ENCODE measurements around the gene RPL7A.
"Not testable (repeated sequence)": the region's sequence is repeated elsewhere in the genome, so short reads cannot be mapped to it uniquely, and the experiment has no call there.

Gene RPL7A

DNA sequence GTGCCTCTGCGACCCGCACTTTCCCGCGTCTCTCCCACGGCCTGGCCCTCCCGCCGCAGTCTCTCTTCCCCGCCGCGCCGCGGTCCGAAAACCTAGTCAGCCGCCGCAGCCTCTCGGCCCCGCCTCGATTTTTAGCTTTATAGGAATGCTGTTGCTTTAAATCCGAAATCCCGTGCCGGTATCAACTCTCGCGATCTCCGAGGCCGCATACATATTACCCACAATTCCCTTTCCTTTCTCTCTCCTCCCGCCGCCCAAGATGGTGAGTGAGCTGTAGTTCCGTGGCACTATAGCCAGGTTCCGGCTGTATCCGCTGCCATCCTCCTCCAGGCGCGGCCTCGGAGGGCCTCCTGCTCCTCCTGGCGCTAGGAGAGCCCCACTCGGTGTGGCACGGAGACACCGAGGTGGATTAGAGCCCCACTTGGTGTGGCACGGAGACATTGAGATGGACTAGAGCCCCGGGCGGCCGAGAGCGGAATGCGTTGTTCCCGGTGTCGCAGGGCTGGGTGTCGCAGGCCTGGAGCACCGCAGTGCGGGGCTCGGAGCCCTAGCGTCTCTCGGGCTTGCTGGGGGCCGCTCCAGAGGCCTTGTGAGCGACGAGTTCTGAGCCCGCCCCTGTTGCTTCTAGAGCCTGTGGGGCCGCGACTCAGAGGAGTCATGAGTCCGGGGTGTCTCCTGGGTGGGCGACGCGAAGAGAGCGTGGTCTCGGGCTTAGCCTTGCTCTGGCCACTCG is at the start of gene RPL7A, which contains the start of gene MED22:
TSS of gene RPL7A (plus strand) at position 234 of the 733 bp plus-strand sequence. CDS start at position 260, 26 bp downstream.
TSS of gene MED22 (minus strand) at position 147 of the 733 bp plus-strand sequence. CDS start 1,469 bp downstream, outside the sequence.
- peak; percentile 96 for DNase-seq

DNA sequence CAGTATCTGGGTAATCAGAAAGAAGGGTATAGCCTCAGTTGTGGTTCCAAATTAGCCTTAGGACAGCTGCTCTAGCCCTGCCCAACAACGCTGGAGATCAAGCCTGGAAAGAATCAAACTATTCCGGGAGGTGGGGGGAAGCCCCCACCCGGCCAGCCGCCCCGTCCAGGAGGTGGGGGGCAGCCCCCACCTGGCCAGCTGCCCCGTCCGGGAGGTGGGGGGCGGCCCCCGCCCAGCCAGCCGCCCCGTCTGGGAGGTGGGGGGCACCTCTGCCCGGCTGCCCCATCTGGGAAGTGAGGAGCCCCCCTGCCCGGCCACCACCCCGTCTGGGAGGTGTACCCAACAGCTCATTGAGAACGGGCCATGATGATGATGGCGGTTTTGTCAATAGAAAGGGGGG is 48.0 kb upstream of the RPL7A start:
- DNase-seq = not testable (repeated sequence)

DNA sequence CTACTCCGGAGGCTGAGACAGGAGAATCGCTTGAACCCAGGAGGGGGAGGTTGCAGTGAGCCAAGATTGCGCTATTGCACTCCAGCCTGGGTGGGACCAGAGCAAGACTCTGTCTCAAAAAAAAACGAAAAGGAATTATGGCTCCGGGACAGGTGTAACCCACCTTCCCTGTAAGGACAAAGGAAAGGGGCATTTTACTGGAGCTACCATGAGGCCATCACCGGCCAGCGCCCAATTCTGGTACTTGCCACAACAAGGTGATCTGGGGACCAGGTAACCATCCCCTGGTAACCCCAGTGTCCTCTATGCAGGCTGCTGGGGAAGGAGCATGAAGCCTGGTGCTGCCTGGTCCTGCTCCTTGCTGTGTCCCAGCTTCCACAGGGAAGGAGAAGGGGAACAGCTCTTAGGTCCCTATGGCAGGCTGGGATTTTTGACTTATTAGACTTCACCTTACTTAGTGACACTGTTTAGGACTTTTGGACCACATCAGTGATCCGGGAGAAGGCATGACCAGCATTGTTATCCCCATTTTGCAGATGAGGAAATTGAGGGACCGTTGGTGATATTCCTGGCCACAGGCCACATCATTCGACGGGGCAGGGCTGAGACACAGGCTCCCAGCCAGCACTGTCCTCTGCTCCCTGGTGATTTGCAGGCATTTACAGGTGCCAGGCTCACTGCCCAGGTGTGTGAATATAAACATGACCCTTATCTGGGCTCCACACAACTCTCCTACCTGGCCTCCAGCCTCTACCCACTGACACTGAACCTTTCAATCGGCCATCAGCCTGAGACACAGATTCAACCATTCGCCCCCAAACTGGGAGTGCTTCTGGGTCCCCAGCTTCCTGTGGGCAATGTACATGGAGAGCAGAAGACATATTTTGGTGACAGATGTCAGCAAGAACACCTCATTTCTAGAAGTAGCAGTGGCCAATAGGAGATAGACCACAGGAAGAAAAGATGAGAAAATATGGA is 46.5 kb upstream of the RPL7A start:
- no peak for DNase-seq

DNA sequence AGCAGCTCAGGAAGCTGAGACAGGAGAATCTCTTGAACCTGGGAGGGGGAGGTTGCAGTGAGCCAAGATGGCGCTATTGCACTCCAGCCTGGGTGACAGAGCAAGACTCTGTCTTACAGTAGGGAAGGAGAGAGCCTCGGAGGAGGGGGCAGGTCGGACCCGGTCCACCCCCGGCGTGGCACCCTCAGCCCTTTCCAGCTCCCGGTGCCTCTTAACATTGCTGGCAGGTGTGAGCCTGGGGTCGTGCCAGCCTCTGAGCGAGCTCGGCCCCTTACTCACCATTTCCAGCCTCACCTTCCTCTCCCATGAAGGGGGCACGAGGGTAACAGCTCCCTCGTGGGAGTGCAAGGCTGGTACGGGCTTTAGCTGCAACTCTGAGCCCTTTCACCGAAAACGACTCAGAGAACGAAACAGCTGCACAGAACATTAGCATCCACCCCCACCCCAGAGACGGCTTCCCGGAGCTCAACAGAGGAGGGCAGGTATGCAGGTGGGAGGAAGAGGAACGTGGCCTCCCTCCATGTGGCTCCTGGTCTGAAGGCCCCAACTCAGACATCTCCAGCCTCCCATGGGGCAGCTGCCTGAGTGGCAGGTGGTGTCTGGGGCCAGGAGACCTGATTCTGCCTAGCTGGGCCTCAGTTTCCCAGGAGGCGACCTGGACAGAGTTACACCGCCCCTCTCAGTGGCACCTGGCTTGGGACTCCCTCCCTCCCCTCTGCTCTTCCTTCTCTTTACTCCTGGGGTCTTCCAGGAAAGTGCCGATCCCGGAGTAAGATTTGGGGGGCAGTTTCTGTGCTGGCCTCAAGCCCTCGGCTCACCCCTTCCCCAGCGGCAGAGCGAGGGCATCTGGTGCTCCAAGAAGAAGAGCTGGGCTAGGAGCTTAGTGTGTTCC is 44.5 kb upstream of the RPL7A start:
- no peak for DNase-seq

DNA sequence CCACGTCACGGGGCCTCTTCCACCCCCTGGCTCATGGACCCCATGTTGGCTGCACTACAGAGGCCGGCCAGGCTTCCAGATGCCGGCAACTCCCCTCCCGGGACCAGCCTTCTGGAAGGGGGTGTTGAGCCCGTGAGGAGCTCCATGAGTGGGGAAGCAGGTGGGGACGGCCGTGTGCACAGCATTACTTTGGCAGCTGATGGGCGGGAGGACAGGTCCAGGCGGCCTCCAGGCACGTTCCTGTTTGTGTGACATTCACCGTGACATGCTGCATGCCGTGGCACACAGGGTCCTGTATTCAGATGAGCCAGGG is 43.9 kb upstream of the RPL7A start:
- no peak for DNase-seq

DNA sequence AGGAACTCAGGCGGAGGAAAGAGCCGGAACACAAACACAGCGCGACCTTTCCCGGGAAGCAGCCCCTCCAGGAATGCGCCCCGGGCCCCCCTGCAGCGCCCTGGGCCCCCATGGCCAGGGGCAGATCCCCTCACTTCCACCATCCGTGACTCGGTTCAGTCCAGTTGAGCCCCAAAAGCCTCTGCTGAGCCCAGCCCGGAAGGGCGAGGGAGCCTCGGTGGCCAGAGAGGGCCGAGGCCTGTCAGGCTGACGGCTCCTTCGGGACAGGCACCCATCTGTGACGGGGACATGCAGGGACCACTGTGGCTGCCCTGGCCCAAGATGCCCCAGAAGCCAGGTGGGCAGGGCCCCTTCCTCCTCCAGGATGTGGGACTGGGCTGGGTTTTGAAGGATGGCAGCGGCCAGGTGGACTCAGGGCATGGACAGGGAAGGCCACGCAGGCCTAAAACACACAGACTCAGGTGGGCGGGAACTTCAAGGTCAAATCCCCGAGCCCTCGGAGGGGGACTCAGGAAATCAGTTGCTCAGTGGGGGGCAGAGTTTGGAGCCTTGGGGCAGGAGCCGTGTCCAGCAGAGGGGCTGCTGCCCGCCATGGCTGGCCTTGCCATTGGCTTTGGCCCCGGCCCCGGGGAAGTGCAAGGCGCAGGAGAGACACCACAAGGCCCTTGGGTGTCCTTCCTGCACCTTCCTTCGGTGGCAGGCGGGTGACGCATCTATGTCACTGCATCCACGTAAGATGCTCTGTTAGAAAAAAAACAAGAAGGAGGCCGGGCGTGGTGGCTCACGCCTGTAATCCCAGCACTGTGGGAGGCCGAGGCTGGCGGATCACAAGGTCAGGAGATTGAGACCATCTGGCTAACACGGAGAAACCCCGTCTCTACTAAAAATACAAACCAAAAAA is 43.3 kb upstream of the RPL7A start:
- no peak for DNase-seq

DNA sequence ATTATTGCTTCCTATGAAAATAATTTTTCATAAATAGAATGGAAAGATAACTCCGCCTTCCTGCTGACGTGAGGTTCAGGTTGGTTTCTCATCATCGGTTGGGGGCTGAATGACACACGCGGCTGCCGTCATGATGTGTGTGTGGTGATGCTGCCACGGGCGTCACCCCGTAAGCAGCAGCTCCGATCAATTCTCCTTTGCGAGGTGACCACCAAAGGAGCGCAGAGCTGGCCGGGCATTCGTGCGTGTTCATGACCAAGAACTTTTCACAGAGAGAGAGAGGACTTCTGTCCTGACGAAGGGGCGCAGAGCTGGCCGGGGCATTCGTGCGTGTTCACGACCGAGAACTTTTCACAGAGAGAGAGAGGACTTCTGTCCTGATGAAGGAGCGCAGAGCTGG is 42.3 kb upstream of the RPL7A start:
- no peak for DNase-seq

DNA sequence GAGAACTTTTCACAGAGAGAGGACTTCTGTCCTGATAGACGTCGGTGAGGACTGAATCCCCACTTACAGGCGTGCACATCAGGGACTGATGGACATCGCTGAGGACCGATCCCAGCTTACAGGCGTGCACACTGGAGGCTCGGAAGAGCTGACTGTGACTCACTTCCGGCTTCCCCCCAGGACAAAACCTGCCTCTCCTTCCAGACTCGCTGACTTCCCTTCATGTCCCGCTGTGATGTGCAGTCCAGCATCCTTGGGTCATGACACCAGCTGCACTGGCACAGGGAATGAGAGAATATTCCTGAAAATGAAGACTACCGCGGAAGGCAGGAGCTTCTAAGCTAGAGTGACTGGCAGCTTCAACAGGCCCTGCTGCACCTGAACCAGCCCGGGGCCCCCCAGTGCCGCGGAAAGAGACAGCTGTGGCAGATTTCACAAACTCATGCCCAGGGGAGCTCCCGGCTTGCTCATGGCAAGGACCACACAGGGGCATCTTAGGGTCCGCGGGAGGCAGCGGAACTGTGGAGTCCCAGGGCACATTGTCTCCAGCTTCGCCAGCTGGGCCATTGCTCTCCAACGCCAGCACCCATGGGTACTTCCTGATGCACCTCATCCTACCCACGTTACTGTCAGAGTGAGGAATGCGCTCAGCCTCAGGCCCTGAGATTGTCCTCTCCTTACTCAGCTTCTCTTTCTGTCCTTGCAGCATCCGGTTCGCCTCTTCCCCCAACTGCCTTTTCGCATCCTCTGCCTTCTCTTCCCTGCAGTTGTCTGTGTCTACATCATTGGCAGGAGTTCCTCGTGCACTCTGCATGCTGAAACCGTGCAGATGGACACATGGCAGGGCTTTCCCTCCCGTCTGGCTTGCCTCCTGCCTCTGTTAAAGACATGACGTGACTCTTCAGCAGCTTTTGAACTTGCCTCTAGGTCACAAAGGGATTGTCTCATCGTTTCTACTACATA is 41.5 kb upstream of the RPL7A start:
- DNase-seq = no peak

DNA sequence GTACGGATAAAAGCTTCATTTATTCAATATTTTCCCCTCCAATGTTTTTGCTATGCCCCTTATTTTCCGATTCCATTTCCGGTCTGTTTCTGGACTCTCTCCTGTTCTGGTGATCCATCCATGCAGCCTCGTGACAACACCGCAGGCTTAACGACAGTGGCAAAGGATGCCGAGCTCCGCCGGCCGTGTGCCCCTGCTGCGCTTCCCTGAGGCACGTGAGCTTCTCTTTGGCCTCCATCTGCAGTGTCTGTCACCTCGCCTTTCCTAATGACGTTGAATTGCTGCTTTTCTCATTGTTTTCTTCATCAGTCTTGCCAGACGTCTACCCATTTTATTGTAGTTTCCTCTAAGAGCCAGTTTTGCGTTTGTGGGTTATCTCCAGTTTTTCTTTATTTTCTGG is 40.7 kb upstream of the RPL7A start:
- no peak for DNase-seq

DNA sequence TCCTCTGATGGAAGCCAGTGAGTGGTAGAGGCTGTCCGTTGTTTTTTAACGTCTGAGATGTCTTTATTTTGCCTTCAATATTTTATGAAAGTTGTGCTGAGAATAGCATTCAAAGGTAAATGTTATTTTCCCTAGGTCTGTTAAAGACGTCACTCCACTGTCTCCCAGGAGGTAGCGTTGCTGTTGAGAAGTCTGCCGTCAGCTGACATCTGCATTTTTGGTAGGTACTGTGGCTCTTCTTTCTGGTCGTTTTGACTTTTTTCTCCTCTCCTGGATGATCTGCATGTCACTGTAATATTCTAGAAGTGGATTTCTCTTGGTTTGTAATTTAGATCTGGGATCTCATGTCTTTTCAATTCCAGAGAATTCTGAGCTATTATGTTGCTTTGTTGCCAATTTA is 38.4 kb upstream of the RPL7A start:
- DNase-seq = no peak

DNA sequence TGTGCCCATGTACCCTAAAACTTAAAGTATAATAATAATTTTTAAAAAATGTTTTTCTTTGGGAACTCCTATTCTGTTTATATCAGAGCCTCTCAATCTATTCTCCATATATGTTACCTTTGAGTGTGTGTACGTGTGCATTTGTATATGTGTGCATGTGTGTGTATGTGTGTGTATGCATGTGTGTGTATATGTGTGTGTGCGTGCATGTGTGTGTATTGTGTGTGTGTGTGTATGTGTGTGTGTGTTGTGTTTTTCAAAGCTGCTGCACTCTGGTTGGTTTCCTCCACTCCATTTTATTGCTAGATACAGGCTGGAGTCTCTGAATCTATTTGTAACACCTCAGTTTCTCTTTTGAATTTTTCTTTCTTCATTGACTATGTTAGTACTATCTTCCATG is 32.0 kb upstream of the RPL7A start:
- no peak for DNase-seq

DNA sequence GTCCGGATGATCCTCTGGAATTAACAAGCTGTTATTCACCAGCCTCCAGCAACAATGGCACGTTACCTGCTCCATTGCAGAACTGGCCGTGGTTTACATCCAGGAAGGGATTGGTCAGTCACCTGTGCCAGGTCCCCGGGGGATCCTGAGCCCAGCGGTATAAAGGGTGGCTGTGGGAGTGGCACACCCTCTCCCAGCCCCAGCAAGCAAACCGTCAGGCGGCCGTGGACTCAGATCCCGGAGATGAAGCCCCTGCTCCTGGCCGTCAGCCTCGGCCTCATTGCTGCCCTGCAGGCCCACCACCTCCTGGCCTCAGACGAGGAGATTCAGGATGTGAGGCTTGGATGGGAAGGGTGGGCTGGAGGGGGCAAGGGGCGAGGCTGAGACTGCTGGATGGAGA is 30.5 kb upstream of the RPL7A start:
- not testable (repeated sequence) for DNase-seq

DNA sequence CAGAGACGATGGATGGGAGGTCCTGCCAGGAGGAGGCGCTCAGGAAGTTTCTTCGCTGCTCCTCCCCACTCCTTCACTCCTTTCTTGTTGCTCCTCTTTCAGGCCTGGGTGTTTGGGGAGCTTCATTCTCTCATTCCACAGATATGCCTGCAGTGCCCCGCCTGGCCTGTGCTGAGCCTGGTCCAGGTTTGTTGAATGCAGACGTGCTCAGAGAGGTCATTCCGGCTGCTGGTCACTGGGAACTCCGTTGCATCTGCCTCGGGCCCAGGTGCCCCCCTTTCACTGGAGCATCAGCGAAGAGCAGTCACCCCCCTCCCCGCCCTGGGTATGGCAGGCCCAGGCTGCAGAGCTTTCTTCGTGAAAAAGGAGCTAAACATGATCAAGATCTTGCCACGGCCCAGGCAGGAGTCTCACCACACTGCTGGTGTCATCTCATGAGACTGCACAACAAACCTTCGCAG is 27.6 kb upstream of the RPL7A start:
- no peak for DNase-seq

DNA sequence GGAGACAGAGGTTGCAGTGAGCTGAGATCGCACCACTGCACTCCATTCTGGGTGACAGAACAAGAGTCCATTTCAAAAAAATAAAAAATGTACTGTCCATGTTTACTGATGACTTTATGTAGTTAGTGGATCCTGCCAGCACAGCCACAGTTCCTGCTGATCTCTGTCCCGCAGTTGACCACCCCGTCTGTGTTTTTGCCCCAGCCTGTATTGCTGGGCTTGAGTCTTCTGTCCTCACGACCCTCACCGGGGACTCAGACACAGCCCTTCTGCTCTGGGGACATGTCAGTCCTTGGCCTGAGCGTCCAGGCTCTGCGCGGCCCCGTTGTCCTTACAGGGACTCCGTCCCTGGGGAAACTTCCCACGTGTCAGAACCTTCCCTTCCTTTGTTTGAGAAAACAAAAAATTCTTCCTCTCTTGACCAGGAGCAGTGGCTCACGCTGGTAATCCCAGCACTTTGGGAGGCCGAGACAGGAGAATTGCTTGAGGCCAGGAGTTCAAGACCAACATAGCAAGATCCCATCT is 26.5 kb upstream of the RPL7A start:
- no peak for DNase-seq

DNA sequence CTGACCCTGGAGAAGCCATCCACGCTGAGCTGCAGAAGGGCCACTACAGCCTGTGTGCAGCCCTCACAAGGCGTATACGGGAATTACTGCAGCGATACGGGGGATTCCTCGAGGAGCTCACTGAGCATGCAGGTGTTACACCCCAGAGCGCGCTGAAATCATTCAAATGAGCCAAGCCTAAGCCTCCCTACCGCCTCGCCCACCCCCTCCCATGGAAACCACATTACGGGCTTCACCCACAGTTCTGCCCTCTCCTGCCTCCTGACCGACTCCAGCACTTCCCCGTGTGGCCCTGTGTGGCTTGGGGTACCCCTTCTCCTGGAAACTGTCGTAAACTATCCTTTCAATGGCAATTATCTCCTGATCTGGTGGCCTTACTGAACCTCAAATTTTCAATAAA is 25.3 kb upstream of the RPL7A start:
- DNase-seq = no peak

DNA sequence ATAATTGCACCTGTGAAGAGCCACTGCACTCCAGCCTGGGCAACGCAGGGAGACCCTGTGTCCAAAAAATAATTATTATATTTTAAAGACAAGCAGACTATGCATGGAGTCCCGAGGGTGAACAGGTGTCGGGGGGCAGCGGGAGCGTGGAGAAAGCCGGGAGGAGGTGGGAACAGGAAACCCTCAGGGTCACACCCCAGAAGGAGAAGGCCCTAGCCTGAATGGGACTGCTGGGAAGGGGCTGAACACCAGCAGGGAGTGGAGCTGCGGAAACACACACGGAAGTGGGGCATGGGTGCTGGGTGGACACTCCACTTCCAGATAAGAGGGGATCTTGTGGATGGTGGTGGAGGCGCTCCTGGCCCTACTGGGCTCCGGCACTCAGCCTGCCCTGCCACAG is 24.8 kb upstream of the RPL7A start:
- no peak for DNase-seq

DNA sequence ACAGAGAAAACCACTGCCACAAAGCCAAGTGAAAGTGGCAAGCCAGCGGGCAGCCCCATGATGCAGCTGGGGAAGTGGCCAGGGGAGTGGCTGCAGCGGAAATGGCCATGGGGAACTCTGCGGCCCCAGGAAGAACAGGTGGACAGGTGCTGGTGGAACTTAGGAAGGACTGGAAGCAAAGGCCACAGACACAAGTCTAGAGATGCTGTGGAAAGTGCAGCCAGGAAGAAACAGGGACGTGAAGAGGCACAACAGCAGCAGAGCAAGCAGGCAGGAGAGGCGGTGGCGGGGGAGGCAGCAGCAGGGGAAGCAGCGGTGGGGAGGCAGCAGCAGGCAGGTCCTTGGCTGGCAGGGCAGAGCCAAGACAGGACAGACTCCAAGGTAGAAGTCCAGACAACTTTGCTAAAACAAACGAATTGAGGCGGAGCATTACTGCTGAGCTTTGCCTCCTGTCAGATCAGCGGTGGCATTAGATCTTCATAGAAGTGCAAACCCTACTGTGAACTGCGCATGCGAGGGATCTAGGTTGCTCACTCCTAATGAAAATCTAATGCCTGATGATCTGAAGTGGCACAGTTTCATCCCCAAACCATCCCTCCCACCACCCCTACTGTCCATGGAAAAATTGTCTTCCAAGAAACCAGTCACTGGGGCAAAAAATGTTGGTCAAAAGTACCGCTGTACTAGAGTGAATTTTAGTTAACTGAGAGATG is 23.9 kb upstream of the RPL7A start:
- no peak for DNase-seq

DNA sequence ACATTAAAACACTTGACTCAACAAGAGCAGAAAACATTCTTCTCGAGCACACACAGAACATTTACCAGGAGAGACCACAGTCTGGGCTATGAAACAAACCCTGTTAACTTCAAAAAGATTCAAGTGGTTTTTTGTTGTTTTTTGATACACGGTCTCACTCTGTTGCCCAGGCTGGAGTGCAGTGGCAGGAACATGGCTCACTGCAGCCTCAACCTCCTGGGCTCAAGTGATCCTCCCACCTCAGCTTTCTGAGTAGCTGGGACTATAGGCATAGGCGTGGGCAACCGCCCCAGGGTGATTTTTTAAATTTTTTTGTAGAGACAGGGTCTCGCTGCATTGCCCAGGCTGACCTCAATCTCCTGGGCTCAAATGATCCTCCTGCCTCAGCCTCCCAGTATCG is 21.0 kb upstream of the RPL7A start:
- not testable (repeated sequence) for DNase-seq

DNA sequence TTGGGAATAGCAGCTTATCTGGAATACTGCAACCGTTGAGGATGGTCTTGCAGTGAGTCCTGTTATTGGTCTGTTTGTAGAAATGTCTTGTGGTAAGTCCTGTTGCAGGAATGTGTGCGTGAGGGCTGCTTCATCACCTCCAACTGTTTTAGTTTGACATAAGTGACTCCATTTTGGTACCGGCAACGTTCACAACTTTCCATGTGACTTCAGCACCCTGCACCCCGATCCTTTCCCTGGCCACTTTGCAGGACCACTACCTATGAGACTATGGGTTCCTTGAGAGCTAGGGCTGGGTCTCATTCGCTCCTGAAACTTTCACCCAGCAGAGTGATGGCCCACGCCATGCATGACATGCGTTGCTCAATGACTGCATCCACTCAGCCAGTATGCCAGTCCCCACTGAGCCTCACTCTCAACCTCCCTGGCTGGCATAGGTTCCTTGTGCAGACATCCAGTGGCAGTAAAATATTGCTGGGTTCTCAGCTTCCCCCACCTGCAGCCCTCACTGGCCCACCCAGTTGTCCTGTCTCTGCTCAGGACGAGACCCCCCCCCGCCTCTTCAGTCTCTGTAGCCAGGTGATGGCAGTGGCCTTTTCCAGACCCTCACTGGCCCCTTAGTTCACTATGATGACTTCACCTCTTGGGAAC is 20.1 kb upstream of the RPL7A start:
- no peak for DNase-seq
